Forelimb muscle (tissue), 1 donor: ENCODE results near the gene SPINK1. TPM values are rescaled to one million over a fixed set of nuclear protein-coding genes. Genes with fewer than 3 reads are reported as not detected.
"Not testable (repeated sequence)": the region's sequence is repeated elsewhere in the genome, so short reads cannot be mapped to it uniquely, and the experiment has no call there.

Experiments
- DNase-seq: peaks from one replicate; pipeline ENCODE4 v3.0.0-alpha.2; 2013; ENCODE audit warnings: low read depth
- polyA plus RNA-seq: library from polyadenylated mRNA; unstranded; fragments of 120-200 nt; gene quantifications from one replicate; pipeline ENCODE4 v1.2.1, GENCODE V29; 2013; ENCODE audit not compliant: insufficient read length

The SPINK1 gene
- polyA plus RNA-seq, 1 donor, result not detected

DNA sequence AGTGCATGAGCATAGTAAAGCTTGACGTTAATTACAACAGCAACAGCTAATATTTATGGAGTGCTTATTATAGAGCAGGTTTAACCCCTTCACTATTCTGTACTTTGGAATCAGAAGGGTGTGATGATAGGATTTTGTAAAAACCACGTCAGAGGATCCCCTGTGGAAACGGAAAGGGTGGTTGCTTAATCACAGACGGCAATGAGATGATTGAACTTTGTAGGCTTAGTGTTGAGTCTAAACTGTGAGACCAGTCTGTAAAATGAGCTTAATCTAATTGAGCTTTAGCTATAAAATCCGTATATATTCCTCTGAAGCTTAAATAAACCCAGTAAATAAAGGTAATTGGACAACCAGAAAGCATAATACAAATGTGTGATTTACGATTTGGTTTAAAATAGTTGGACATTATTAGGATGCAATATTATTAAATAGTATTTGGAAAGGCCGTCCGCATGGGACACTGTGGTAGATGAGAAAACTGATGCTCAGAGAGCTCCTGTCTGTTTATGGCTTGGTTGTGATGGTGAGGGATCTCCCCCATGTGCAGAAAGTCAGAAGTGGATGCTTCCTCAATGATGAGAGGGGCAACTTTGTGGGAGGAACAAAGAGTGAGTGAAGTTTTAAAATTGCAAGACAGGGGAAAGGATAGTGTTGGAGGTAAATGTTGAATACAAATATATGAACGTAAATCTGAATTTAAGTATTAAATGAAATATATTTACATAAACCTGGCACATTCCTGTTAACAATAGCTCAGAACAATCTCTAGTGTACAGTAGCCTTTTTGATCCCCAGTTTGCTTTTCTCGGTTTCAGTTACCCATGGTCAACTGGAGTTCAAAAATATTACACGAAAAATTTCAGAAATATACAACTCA is 23.7 kb upstream of the SPINK1 start:
- no peak for DNase-seq

DNA sequence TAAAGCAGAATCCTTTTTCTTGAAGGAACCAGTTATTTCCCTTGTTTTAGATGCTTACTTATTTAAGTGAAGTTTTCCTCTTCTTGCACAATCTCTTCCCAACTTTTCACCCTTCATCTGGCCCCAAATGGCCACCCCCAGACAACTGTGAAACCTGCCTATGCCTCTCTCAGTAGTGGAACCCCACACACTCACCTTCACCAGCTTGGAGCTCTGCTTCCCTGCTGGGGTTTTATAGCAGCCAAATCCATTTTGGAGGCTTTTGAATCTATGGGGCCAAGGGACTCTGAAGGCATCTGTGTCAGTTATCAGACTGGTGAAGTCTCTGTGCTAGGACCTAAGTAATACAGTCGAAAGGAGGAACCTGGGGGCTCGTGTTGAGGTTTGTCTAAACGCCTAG is 22.9 kb upstream of the SPINK1 start:
- no peak for DNase-seq

- DNase-seq, result no peak
Measured at GRCh38 chr5:147853372-147853987, 22.0 kb upstream of the SPINK1 start.

DNA sequence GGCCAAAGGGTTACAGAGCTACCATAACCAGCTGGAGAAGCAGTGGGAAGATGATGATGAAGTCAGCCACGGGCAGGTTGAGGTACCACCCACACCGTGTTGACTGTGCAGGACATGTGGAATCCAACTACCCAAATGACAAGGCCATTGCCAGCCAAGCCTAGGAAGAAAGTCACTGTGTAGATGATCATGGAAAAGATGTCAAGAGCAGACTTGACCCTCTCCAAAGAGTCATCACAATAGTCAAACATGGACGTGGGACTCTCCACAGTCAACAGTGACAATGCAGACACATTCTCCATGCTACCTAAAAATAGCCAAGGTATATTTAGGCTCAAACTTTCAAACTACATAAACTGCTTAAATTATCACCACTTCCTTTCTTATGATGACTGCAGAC is 20.9 kb upstream of the SPINK1 start:
- DNase-seq, result no peak

- DNase-seq, result no peak
Measured at GRCh38 chr5:147851578-147851977, 20.1 kb upstream of the SPINK1 start.

DNA sequence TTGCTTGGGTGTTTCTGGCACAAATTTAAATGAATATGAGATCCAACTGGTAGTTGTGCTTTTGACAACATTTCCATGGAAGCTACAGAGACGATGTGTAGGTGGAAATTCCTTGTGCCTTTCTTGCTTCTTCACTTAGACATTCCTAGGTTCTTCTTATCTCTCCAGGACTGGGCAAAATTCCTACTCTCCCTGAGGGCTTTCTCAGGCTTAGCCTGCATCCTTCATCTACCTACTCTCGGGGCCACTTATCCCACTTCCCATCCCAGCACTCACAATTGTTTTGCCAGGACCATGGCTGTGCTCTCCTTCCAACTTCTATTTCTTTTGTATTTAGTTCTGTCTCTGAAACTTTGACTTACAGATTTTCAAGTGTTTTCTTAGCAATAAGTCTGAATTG is 17.8 kb upstream of the SPINK1 start:
- DNase-seq, result no peak

DNA sequence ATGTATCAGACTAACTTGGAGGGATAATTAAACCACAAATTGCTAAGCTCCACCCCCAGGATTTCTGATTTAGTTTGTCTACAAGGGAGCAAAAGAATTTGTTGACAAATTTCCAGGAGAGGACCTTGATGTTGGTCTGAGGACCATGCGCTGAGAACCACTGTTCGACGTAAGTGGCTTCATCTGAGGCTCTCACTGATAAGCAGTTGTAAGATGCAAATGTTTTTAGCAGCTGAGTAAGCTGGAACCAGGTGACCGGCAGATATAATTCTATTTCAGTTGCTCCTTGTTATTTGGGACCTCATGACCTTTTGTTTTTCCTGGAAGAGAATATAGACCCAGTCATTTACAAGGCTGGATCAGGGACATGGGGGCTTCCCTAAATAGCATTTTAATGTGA is 14.1 kb upstream of the SPINK1 start:
- no peak for DNase-seq

DNA sequence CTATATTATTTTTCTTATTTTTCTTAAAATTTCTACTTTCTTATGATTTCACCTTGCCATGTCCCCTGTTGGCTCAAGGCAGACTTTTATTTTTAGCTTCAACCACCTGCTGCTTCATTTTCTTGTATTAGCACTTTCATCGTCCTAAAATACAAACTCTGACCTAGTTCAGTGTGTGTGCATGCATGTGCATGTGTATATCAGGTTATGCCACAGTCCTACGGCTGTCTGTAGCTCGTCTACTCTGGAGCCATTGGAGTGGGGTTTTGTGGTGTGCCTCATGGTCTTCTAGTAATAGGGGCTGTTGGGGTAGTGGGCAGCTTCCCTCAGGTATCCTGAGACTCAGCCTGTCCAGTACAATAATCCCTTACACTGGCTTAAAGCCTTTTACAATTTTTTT is 13.4 kb upstream of the SPINK1 start:
- no peak for DNase-seq

DNA sequence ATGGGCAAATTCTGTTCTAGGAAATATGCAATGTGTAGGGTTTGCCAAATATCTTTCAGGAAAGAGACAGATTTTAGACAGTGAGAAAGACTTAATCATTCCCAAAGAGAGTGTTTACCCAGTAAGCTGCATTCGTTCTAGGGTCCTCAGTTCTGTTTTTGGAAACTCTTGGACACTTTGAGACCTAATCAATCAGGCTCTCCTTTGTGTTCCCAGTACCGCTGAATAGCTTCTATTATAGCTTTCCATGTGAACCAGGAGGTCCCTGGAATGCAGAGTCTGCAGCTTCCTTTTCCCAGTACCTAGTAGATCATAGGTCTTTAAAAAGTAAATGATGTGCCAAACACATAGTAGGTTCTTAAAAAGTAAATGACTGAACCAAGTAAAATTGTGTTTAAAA is 11.4 kb upstream of the SPINK1 start:
- DNase-seq, result no peak

- DNase-seq, result no peak
Measured at GRCh38 chr5:147836439-147836838, 5.0 kb upstream of the SPINK1 start.

- DNase-seq, result no peak
Measured at GRCh38 chr5:147835386-147835798, 3.9 kb upstream of the SPINK1 start.

GRCh38 chr5:147832541-147832940 is 1.1 kb upstream of the SPINK1 start:
- no peak for DNase-seq

- DNase-seq, result no peak
Measured at GRCh38 chr5:147830035-147830434, 1.4 kb downstream of the SPINK1 start.

GRCh38 chr5:147827017-147827416 is 4.5 kb downstream of the SPINK1 start:
- not testable (repeated sequence) for DNase-seq

DNA sequence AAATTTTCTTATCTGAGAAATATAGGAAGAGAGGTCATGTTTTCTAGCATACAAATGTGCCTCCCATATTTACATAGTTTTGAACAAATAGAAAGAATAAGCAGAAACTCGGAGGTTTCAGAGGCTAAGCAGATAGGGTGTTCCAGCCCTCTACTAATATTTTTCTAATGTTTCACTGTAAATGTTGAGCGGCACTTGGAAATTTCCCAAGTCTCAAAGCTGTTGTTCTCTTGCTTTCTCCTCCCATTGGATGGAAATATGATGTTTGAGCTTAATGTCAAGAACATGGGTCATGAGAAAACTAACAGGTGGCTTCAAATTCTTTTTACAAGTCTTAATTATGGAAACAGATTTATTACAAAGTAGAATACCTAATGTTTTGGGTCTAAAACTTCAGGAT is 5.1 kb downstream of the SPINK1 start:
- DNase-seq, result no peak

- DNase-seq, result peak; percentile 32
Measured at GRCh38 chr5:147822686-147823491, 8.6 kb downstream of the SPINK1 start.

GRCh38 chr5:147822222-147822621 is 9.2 kb downstream of the SPINK1 start:
- DNase-seq, result not testable (repeated sequence)

DNA sequence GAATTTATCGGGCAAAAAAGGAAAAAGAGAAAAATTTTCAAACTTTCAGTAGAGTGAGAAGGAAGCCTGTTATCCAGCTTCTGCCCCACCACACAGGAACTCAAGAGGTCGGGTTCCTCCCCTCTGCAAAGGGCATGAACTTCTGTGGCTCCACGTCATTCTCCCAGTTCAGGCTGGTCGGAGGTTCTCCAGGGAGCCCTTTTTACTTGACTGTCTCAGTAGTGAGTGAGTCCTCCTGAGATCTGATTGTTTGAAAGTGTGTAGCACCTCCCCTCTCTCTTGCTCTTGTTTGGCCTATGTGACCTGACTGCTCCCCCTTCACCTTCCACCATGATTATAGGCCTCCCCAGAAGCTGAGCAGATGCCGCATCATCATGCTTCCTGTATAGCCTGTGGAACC is 9.7 kb downstream of the SPINK1 start:
- DNase-seq, result no peak

- DNase-seq, result no peak
Measured at GRCh38 chr5:147819261-147819770, 12.2 kb downstream of the SPINK1 start.

DNA sequence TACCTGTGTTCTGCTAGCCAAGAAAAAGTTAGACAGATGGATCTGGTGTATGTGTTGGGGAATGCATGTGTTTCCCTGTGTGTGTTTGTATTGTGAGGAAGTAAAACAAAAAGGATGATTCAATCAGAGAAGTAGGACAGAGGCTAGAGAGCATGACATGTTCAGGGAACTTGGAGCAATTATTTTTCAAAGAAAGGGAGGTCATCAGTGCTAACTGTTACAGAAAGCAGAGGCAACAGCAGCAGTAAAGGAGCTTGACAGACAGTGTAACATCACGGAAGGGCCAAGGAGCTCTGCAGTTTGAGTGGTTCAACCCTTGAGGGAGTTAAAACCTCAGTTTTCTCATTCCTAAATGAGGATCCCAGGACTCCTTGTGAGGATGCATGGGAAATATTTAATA is 13.2 kb downstream of the SPINK1 start:
- no peak for DNase-seq

DNA sequence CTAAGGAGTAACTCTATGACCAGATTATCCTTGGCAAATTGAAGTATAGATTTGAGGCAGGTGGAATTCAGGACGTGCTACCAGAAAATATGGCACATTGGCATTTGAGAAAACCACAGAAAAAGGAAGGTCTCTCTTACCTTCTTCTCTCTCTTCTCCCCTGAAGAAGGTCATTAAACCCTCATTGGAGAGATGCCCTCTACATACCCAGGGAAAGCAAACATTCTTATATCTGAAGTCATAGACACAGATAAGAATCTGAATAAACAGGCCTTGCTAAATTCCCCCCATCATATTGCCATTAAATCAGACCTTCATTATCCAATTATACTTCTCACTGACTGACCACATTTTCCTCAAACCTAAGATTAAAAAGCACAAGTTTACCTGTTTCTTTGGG is 17.8 kb downstream of the SPINK1 start:
- DNase-seq, result no peak
